Measurements from ENCODE around the gene CITED4. TPM values are rescaled to one million over a fixed set of nuclear protein-coding genes. Genes with fewer than 3 reads are reported as not detected.
A peak's percentile ranks its signal among the peaks of the same experiment; 100 is the strongest.

CITED4 gene
- total RNA-seq, 1 donor from 2014 or later = 7.1 TPM

DNA sequence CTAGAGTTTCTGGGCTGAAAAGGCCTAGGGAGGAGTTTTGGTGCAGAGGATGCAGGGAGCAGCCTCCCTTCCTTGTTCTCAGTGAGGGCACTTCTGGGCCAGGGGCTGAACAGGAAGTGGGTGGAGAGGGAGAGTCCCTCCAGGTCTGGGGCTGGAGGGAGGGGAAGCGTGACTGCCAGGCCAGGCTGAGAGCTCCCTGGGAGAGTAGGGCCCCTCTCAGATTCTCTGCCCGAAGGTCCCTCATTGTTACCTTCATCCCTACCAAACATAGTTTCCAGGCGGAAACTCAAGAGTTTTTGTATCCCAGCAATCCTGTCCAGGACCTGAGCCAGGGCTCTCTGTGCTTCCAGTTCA is 36.8 kb downstream of the CITED4 start:
- H3K4me3 Mint-ChIP-seq (ENCODE audit: unreplicated experiment) = no peak overlapping the region
- Histone ChIP-seq H3K9me3 (ENCODE audit: insufficient read depth, low read depth, low read length) (no peaks in the 10 kb centered on the region), H3K79me2 (ENCODE audit: insufficient read depth, low read length) (no peaks in the 10 kb centered on the region), H3K4me2 (ENCODE audit: low read length) (peak overlapping the region; percentile 71), H3K9ac (ENCODE audit: low read length) (peak overlapping the region; percentile 26), H2AFZ (ENCODE audit: low read depth, low read length) (peak overlapping the region; percentile 43), H3K4me1 (ENCODE audit: insufficient read depth, low read length) (peaks cover 20% of the 10 kb centered on the region), H3K27ac (ENCODE audit: low read depth, low read length) (peak overlapping the region; percentile 40), H3K36me3 (ENCODE audit: insufficient read depth, low read length) (no peaks in the 10 kb centered on the region), H4K20me1 (ENCODE audit: insufficient read depth, low read length) (no peaks in the 10 kb centered on the region), H3K4me3 (ENCODE audit: insufficient read depth, low read depth, low read length) (no peak overlapping the region), H3K27me3 (ENCODE audit: insufficient read depth, low read length) (no peaks in the 10 kb centered on the region)
- FAIRE-seq = no peak
- H3K9me3 Mint-ChIP-seq (ENCODE audit: unreplicated experiment) = peaks cover 3% of the 10 kb centered on the region
- TF ChIP-seq, protein P1, sequence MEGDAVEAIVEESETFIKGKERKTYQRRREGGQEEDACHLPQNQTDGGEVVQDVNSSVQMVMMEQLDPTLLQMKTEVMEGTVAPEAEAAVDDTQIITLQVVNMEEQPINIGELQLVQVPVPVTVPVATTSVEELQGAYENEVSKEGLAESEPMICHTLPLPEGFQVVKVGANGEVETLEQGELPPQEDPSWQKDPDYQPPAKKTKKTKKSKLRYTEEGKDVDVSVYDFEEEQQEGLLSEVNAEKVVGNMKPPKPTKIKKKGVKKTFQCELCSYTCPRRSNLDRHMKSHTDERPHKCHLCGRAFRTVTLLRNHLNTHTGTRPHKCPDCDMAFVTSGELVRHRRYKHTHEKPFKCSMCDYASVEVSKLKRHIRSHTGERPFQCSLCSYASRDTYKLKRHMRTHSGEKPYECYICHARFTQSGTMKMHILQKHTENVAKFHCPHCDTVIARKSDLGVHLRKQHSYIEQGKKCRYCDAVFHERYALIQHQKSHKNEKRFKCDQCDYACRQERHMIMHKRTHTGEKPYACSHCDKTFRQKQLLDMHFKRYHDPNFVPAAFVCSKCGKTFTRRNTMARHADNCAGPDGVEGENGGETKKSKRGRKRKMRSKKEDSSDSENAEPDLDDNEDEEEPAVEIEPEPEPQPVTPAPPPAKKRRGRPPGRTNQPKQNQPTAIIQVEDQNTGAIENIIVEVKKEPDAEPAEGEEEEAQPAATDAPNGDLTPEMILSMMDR (IDR thresholded peaks at IDR 0.05; ENCODE audit: insufficient read depth, low read depth, low read length) = no peak
- no peak for TF ChIP-seq EZH2 (IDR thresholded peaks at IDR 0.05; ENCODE audit: insufficient read depth, low read length)
- peaks cover 13% of the 10 kb centered on the region for H3K4me1 Mint-ChIP-seq (ENCODE audit: low read depth, unreplicated experiment)
- peaks cover 24% of the 10 kb centered on the region for H3K27me3 Mint-ChIP-seq (ENCODE audit: low read depth, unreplicated experiment)
- H3K36me3 Mint-ChIP-seq (ENCODE audit: low read depth, unreplicated experiment) = peaks cover 4% of the 10 kb centered on the region
- DNase-seq (ENCODE audit: low read depth) = no peak
- H3K27ac Mint-ChIP-seq (ENCODE audit: unreplicated experiment) = peak overlapping the region; percentile 80

DNA sequence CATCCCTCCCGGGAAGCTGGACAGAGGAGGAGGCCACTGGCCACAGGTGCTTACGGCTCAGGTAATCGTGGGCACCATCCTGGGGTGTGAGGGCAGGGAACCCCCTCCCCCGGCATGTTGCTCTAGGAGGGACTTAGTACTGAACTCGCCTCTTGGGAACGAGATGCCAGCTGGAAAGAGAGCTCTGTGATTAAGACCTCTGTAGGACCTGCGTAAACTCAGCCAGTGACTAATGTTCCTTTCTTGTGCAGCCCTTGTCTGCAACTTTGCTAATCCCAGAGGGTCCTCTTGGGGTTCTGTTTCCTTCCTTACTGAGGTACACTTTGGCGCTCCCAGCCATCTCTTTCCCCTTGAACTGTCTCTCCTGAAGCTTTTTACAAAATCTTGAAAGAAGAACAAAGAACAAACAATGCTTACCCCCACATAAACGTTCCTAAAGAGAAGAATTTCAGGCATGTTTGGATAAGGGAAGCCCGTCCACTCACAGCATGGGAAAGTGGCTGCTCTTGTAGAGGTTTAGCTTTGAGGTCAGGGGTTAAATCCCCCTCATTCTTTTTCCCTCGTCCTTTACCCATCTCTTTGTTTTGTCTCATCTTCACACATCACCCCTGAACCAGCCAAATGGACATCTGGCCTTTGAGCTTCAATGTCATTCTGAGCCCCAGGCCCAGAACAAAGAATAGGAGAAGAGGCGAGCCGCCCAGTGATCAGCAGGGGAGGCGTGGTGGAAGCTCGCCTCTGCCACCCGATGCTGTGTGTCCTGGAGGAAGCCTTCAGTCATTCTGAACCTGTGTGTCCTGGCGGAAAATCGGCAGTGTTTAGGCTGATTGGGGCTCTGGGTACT is 37.4 kb downstream of the CITED4 start:
- Mint-ChIP-seq H3K4me1 (ENCODE audit: low read depth, unreplicated experiment) (peaks cover 13% of the 10 kb centered on the region), H3K27me3 (ENCODE audit: low read depth, unreplicated experiment) (peaks cover 19% of the 10 kb centered on the region), H3K36me3 (ENCODE audit: low read depth, unreplicated experiment) (peaks cover 4% of the 10 kb centered on the region), H3K27ac (ENCODE audit: unreplicated experiment) (peak overlapping the region; percentile 80), H3K9me3 (ENCODE audit: unreplicated experiment) (peaks cover 3% of the 10 kb centered on the region), H3K4me3 (ENCODE audit: unreplicated experiment) (peak overlapping the region; percentile 43)
- Histone ChIP-seq H3K4me3 (ENCODE audit: insufficient read depth, low read depth, low read length) (no peak overlapping the region), H3K27ac (ENCODE audit: low read depth, low read length) (peak overlapping the region; percentile 40), H2AFZ (ENCODE audit: low read depth, low read length) (peak overlapping the region; percentile 43), H3K36me3 (ENCODE audit: insufficient read depth, low read length) (no peaks in the 10 kb centered on the region), H3K27me3 (ENCODE audit: insufficient read depth, low read length) (no peaks in the 10 kb centered on the region), H3K9ac (ENCODE audit: low read length) (peak overlapping the region; percentile 26), H3K79me2 (ENCODE audit: insufficient read depth, low read length) (no peaks in the 10 kb centered on the region), H3K4me2 (ENCODE audit: low read length) (peak overlapping the region; percentile 71), H4K20me1 (ENCODE audit: insufficient read depth, low read length) (no peaks in the 10 kb centered on the region), H3K9me3 (ENCODE audit: insufficient read depth, low read depth, low read length) (no peaks in the 10 kb centered on the region), H3K4me1 (ENCODE audit: insufficient read depth, low read length) (peaks cover 20% of the 10 kb centered on the region)
- TF ChIP-seq, protein P1 (IDR thresholded peaks at IDR 0.05; ENCODE audit: insufficient read depth, low read depth, low read length) = no peak
- no peak for TF ChIP-seq EZH2 (IDR thresholded peaks at IDR 0.05; ENCODE audit: insufficient read depth, low read length)
- no peak for FAIRE-seq
- peak; percentile 75 for DNase-seq (ENCODE audit: low read depth)

DNA sequence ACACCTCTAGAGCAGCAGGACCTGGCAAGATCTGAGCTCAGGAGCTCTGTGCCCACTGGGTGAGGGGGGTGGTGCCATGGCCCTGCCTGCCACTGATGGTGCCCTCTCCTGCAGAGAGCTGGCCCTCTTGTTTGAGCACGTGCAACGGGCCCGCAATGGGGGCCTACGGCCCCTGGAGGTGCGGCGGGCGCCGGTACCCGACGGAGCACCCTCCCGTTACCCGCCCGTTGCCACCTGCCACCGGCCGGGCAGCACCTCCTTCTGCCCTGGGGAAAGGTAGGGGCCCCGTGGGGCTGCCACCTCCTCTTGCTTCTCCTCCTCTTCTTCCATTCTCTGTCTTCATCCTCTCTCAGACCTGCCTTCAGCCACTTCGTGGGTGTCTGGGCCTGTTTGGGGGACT is 38.2 kb downstream of the CITED4 start:
- Histone ChIP-seq H3K4me1 (ENCODE audit: insufficient read depth, low read length) (peaks cover 20% of the 10 kb centered on the region), H4K20me1 (ENCODE audit: insufficient read depth, low read length) (no peaks in the 10 kb centered on the region), H3K9ac (ENCODE audit: low read length) (no peak overlapping the region), H3K79me2 (ENCODE audit: insufficient read depth, low read length) (no peaks in the 10 kb centered on the region), H3K9me3 (ENCODE audit: insufficient read depth, low read depth, low read length) (no peaks in the 10 kb centered on the region), H3K4me3 (ENCODE audit: insufficient read depth, low read depth, low read length) (no peak overlapping the region), H3K27me3 (ENCODE audit: insufficient read depth, low read length) (peaks cover 2% of the 10 kb centered on the region), H2AFZ (ENCODE audit: low read depth, low read length) (no peak overlapping the region), H3K4me2 (ENCODE audit: low read length) (peak overlapping the region; percentile 71), H3K36me3 (ENCODE audit: insufficient read depth, low read length) (no peaks in the 10 kb centered on the region), H3K27ac (ENCODE audit: low read depth, low read length) (no peak overlapping the region)
- H3K9me3 Mint-ChIP-seq (ENCODE audit: unreplicated experiment) = no peaks in the 10 kb centered on the region
- H3K27ac Mint-ChIP-seq (ENCODE audit: unreplicated experiment) = no peak overlapping the region
- no peak for TF ChIP-seq EZH2 (IDR thresholded peaks at IDR 0.05; ENCODE audit: insufficient read depth, low read length)
- TF ChIP-seq, protein P1 (IDR thresholded peaks at IDR 0.05; ENCODE audit: insufficient read depth, low read depth, low read length) = no peak
- FAIRE-seq = no peak
- peaks cover 17% of the 10 kb centered on the region for H3K27me3 Mint-ChIP-seq (ENCODE audit: low read depth, unreplicated experiment)
- DNase-seq (ENCODE audit: low read depth) = no peak
- no peak overlapping the region for H3K4me3 Mint-ChIP-seq (ENCODE audit: unreplicated experiment)
- peaks cover 13% of the 10 kb centered on the region for H3K4me1 Mint-ChIP-seq (ENCODE audit: low read depth, unreplicated experiment)
- H3K36me3 Mint-ChIP-seq (ENCODE audit: low read depth, unreplicated experiment) = peaks cover 4% of the 10 kb centered on the region
